Activated T-cell treated with anti-CD3 and anti-CD28 coated beads, Interleukin-2, amount 50 U/mL, for 72 hours (primary cell): ENCODE measurements around the gene CFAP61. TPM values are rescaled to one million over a fixed set of nuclear protein-coding genes. Genes with fewer than 3 reads are reported as not detected.
A peak's percentile ranks its signal among the peaks of the same experiment; 100 is the strongest.

Experiments
- ATAC-seq, 2 donors: fragments of 150-1000 bp; cut with Tn5 transposase; replicated peaks in 1 of 2; 2 replicates each; pipeline ENCODE4 v1.10.0; 2021; ENCODE audit warnings: moderate library complexity in 2 of 2, mild to moderate bottlenecking in 1 of 2
- DNase-seq, 2 donors: peaks; one replicate each; pipeline ENCODE4 v3.0.0; 2021 to 2022; ENCODE audit warnings: mixed read lengths in 1 of 2
- H3K27ac Mint-ChIP-seq: one replicate; pipeline ENCODE4 v1.8.0; 2022; ENCODE audit warnings: mild to moderate bottlenecking, moderate library complexity, mixed read lengths
- H3K27me3 Mint-ChIP-seq: one replicate; pipeline ENCODE4 v1.8.0; 2022; ENCODE audit warnings: low read depth, mixed read lengths
- H3K36me3 Mint-ChIP-seq, 2 donors: one replicate each; pipeline ENCODE4 v1.8.0; 2022; ENCODE audit warnings: mixed read lengths in 2 of 2, mild to moderate bottlenecking in 1 of 2; ENCODE audit not compliant: insufficient read depth in 2 of 2
- H3K4me1 Mint-ChIP-seq: one replicate; pipeline ENCODE4 v1.8.0; 2022; ENCODE audit warnings: low read depth, mixed read lengths
- H3K4me3 Mint-ChIP-seq, 2 donors: one replicate each; pipeline ENCODE4 v1.8.0; 2022; ENCODE audit warnings: mild to moderate bottlenecking in 2 of 2, mixed read lengths in 2 of 2, moderate library complexity in 2 of 2
- H3K9me3 Mint-ChIP-seq, 2 donors: one replicate each; pipeline ENCODE4 v1.8.0; 2022; ENCODE audit warnings: mixed read lengths in 2 of 2
- total RNA-seq, 2 donors: library from RNA; stranded (reverse); gene quantifications; one replicate each; pipeline ENCODE4 v1.2.3, GENCODE V29; 2022

The CFAP61 gene
- total RNA-seq, 2 donors from 2014 or later, result not detected

DNA sequence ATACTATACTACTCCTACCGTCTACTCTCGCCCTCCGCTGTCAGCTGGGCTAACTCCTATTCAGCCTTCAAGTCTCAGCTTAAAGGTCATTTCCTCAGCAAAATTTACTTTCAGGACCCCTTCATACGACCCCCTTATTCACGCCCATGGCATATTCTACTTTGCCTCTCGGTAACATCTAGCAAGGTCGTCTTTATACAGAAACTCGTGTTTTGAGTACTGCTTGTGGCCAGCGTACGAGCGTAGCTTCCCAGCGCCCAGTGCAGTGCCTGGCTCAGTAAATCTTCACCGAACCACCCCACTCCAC is 612 bp upstream of the CFAP61 start:
- DNase-seq (no peak), ATAC-seq (peak; percentile 35 to 49)
- Mint-ChIP-seq H3K27ac (peak overlapping the region; percentile 98), H3K9me3 (no peaks in the 10 kb centered on the region), H3K27me3 (no peaks in the 10 kb centered on the region), H3K4me1 (peaks cover 17% of the 10 kb centered on the region), H3K36me3 (peaks cover 12 to 27% of the 10 kb centered on the region in 2 donors), H3K4me3 (peak overlapping the region; percentile 98 to 99)

- Mint-ChIP-seq H3K27me3 (peaks cover 18% of the 10 kb centered on the region), H3K9me3 (no peaks in the 10 kb centered on the region), H3K4me1 (no peaks in the 10 kb centered on the region), H3K4me3 (no peak overlapping the region), H3K27ac (no peak overlapping the region), H3K36me3 (no peaks in the 10 kb centered on the region)
- no peak for DNase-seq
- no peak for ATAC-seq
Observed at GRCh38 chr20:20060234-20060998, 8.1 kb downstream of the CFAP61 start.

DNA sequence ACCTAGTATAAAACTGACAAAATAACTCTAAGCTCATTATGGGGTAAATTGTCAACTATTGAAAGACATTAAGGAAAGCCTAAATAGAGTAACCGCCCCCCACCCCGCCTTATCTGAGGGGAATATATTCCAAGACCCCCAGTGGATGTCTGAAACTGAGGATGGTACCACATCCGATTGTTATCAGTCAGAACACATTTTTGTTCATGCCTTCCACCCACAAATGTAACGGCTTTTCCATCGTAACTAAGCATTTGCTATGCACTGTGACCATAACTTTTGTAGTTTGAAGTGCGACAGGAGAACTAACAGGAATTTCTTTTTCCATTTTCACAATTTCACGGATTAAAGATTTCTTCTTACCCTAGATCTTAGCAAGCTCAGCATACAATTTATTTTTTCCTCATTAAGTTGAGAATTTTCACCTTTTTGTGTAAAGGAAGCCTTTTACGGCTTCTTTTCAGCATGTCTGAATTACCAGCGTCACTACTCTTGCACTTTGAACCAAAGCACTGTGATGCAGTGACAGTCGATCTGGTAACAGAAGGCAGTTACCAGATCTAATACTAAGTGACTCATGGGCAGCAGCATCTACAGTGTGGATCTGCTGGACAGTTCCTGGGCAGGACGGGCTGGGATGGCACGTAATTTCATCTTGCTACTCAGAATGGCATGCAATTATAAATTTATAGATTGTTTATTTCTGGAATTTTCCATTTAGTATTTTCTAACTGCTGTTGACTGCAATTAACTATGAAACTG is 11.8 kb downstream of the CFAP61 start:
- Mint-ChIP-seq H3K9me3 (no peaks in the 10 kb centered on the region), H3K27me3 (peaks cover 27% of the 10 kb centered on the region), H3K4me1 (no peaks in the 10 kb centered on the region), H3K36me3 (no peaks in the 10 kb centered on the region), H3K27ac (no peak overlapping the region), H3K4me3 (no peak overlapping the region)
- ATAC-seq (no peak), DNase-seq (no peak)

DNA sequence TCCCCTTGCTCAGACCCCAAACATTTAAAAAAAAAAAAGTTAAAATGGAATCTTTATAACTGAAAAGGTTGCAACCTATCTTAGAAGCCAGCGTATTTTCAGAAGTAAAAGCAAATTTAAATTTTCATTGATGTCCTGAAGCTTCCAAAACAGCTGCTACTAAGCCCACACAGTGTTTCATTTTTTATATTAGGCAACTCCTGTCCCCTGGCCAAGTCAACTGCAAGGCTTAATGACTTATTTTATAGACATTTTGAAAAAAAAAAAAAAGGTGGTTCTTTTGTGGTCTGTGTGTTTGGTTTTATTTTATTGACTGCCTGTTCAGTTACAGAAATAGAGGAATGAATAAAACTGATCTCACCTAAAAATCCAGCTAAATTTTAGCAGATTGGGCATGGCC is 13.0 kb downstream of the CFAP61 start:
- H3K4me3 Mint-ChIP-seq, result no peak overlapping the region
- H3K36me3 Mint-ChIP-seq, result no peaks in the 10 kb centered on the region
- no peaks in the 10 kb centered on the region for H3K4me1 Mint-ChIP-seq
- peaks cover 27% of the 10 kb centered on the region for H3K27me3 Mint-ChIP-seq
- ATAC-seq (no peak), DNase-seq (no peak)
- H3K9me3 Mint-ChIP-seq, result no peaks in the 10 kb centered on the region
- no peak overlapping the region for H3K27ac Mint-ChIP-seq

DNA sequence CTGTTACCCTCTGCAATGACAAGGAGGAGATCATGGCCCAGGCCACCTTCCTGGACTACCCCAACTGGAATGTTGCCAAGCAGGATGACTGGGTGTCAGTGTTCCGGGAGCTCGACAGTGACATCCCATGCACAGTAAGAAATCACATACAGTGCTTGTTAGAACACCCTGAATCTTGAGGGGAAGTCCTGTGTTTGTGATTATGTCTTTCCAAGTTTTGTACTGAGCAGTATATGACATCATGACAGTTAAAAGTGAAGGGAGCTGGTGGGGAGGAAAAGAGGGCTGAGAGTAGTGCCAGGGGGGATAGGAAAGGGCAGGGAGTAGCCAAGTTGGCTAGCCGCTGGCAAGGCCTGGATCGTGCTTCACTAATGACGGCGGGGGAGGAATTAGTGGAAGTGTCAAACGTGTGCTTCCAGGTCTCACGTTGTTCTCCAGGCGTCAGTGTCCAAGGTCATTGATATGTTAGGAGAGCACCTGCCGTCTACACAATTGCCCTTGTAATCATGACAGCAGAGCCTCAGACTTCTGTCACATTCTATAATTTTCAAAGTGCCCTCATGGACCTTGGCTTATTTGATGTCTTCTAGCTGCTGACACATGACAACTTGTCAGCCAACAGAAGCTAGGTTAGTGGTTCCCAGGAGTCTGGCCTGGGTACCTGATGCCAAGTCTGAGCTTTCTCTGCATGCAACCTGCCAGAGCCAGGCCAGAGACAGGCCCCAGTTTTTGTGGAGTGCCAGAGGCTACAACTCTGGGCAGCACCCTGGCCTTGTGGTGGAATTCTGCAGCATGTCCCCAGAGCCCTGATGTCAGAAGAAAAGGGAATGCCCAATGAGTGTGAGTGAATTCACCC is 18.8 kb downstream of the CFAP61 start:
- H3K4me1 Mint-ChIP-seq, result no peaks in the 10 kb centered on the region
- no peak for DNase-seq
- no peak overlapping the region for H3K4me3 Mint-ChIP-seq
- H3K9me3 Mint-ChIP-seq, result no peaks in the 10 kb centered on the region
- ATAC-seq, result no peak
- no peak overlapping the region for H3K27ac Mint-ChIP-seq
- H3K27me3 Mint-ChIP-seq, result peaks cover 3% of the 10 kb centered on the region
- no peaks in the 10 kb centered on the region for H3K36me3 Mint-ChIP-seq

- peaks cover 7% of the 10 kb centered on the region for H3K27me3 Mint-ChIP-seq
- no peaks in the 10 kb centered on the region for H3K4me1 Mint-ChIP-seq
- H3K9me3 Mint-ChIP-seq, result no peaks in the 10 kb centered on the region
- H3K27ac Mint-ChIP-seq, result no peak overlapping the region
- no peak overlapping the region for H3K4me3 Mint-ChIP-seq
- ATAC-seq (no peak), DNase-seq (no peak)
- H3K36me3 Mint-ChIP-seq, result no peaks in the 10 kb centered on the region
Observed at GRCh38 chr20:20073801-20074371, 21.6 kb downstream of the CFAP61 start.

DNA sequence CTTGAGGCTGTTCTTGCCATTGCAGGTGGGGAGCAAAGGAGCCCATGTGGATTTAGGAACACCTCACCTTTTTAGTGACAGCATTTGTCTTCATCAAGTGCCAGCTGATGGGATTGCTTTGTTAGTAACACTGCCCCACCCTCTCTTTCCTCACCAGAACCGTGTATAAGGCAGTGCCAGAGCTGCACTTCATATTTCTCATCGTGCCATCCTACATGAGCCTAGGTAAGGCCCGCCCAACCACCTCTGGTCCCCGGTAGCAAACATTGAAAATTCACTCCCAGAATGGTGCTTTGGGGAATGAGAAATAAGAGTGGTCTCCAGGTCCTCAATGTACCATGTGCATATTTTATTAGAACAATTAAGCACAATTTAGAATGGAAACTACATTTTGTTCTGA is 22.7 kb downstream of the CFAP61 start:
- no peak for DNase-seq
- no peak overlapping the region for H3K4me3 Mint-ChIP-seq
- H3K9me3 Mint-ChIP-seq, result no peaks in the 10 kb centered on the region
- H3K27me3 Mint-ChIP-seq, result peaks cover 12% of the 10 kb centered on the region
- H3K36me3 Mint-ChIP-seq, result no peaks in the 10 kb centered on the region
- no peak for ATAC-seq
- H3K27ac Mint-ChIP-seq, result no peak overlapping the region
- H3K4me1 Mint-ChIP-seq, result no peaks in the 10 kb centered on the region

DNA sequence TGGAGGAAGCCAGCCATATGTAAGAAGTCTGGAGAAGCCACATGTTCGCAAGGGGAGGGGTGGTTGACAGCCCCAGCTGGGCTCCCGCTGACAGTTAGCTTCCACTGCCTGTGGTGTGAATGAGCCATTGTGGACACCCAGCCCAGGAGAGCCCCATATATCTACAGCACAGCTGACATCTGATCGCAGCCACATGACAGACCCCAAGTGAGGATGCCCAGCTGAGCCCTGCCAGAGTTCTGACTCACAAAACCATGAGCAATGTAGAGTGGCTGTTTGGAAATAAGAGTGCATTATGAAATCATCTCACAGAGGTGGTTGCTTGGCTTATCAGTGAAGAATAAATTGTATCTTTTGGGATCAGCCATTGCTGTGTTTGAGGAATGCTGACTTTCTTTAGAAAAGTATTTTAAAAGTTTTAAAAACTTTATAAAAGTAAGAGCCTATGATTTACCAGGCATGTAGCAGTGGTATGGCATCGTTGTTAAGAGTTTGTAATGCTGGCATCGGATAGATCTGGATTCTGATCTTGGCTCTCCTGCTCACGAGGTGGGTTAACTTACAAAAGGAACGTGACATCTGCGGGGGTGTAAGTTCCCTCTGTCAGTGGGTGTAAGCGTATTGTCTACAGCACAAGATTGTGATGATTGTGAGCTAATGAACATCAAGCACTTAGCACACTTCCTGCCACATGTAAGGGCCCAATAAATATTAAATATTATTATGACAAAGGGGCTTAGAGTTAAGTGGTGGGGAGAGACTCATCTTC is 24.1 kb downstream of the CFAP61 start:
- peaks cover 13% of the 10 kb centered on the region for H3K27me3 Mint-ChIP-seq
- no peaks in the 10 kb centered on the region for H3K4me1 Mint-ChIP-seq
- H3K9me3 Mint-ChIP-seq, result no peaks in the 10 kb centered on the region
- H3K36me3 Mint-ChIP-seq, result no peaks in the 10 kb centered on the region
- H3K27ac Mint-ChIP-seq, result no peak overlapping the region
- H3K4me3 Mint-ChIP-seq, result no peak overlapping the region
- ATAC-seq (peak in 1 of 2 donors; percentile 23), DNase-seq (no peak)

DNA sequence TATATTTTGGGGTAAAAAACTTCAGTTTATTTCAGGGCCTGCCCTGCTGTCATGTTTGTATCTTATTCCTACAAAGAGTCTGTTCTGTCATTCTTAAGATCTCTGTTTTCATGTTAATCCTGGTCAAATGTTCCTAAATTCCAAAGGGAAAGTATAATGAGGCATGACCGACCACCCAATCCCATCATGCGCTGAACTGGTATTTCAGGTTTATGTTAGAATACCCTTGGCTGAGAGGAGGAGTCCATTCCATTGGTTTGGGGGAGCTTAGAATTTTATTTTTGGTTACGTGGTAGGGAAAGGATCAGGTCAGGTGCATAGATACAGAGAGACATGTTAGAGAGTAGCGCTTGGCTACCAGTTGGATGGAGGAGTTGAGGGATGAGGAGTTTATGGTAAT is 25.7 kb downstream of the CFAP61 start:
- Mint-ChIP-seq H3K27ac (no peak overlapping the region), H3K4me3 (no peak overlapping the region), H3K9me3 (no peaks in the 10 kb centered on the region), H3K4me1 (no peaks in the 10 kb centered on the region), H3K27me3 (peaks cover 24% of the 10 kb centered on the region), H3K36me3 (no peaks in the 10 kb centered on the region)
- no peak for ATAC-seq
- DNase-seq, result no peak

DNA sequence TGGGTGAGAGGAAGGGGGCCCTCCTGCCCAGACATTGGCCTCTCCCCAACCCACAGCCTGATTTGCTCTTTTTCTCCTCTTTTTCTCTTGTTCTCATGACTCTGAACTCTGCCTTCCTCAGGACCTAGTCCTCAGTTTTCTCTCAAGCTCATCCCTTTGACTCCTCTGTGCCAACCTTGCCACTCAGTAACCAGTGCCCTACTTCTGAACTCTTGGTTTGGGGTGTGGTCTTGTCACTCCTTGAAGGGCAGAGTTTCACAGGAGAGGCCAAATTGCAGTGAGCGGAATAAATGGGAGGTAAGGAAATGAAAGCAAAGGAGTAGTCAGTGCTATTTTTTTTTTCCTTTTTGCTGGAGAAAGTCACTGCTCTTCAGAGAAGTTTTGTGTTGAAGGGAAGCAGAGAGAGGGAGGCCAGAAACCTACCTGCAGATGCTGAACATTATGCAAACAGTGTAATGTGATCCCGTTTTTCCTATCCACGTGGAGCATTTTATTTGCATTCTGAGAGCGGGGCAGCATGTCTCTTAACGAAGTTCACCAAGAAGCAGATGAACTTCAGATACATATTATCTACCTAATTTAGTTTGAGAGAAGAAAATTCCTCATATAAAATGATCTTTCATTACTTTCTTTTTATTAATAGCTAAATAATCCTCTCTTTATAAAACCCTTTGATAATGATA is 26.9 kb downstream of the CFAP61 start:
- ATAC-seq (no peak), DNase-seq (no peak)
- H3K36me3 Mint-ChIP-seq, result no peaks in the 10 kb centered on the region
- no peaks in the 10 kb centered on the region for H3K9me3 Mint-ChIP-seq
- no peaks in the 10 kb centered on the region for H3K4me1 Mint-ChIP-seq
- peaks cover 27% of the 10 kb centered on the region for H3K27me3 Mint-ChIP-seq
- H3K4me3 Mint-ChIP-seq, result no peak overlapping the region
- H3K27ac Mint-ChIP-seq, result no peak overlapping the region

DNA sequence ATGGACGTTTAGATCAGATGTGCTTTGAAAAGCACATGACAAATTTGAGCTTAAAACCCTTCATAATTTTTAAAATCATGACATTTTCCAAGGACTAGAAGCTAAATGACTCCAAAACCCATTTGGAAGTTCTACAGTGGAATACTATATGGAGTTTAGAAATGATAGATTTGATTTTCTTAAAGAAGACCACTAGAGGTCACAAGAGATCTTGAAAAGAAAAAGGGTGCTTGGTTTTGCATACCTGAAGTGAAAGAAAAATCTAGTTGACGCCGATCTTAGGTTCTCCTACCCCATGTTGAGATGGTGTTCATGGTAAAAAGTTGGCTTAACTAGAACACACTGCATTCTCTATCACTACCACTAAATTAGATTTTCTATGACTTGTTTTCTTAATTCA is 31.5 kb downstream of the CFAP61 start:
- no peaks in the 10 kb centered on the region for H3K36me3 Mint-ChIP-seq
- H3K4me3 Mint-ChIP-seq, result no peak overlapping the region
- H3K27me3 Mint-ChIP-seq, result peaks cover 40% of the 10 kb centered on the region
- no peak for DNase-seq
- no peak overlapping the region for H3K27ac Mint-ChIP-seq
- no peaks in the 10 kb centered on the region for H3K9me3 Mint-ChIP-seq
- ATAC-seq, result peak; percentile 32 to 41
- no peaks in the 10 kb centered on the region for H3K4me1 Mint-ChIP-seq

DNA sequence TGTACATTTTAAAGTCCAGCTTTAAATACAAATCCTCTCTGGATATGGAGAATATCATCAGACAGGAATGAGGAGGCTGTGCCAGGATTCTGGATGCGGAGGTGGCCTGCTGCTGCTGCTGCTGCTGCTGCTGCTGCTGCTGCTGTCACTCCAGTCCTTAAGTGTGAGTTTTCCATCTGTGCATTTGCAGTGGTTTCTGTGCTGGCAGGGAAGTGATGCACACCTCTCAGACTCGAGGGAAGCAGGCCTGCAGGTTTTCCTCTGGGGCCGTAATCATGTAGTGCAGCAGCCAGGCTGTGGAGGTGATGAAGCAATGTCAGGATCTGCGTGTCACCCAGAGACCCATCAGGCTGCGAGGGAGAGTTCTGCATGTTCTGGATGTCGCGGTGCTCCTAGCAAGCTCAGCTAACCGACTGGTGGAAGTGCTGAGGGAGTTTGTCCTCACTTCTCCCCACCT is 32.0 kb downstream of the CFAP61 start:
- peaks cover 35% of the 10 kb centered on the region for H3K27me3 Mint-ChIP-seq
- H3K4me3 Mint-ChIP-seq, result no peak overlapping the region
- H3K4me1 Mint-ChIP-seq, result no peaks in the 10 kb centered on the region
- H3K9me3 Mint-ChIP-seq, result no peaks in the 10 kb centered on the region
- ATAC-seq (no peak), DNase-seq (no peak)
- no peak overlapping the region for H3K27ac Mint-ChIP-seq
- no peaks in the 10 kb centered on the region for H3K36me3 Mint-ChIP-seq
